H9 (cell line): ENCODE measurements around the gene TTLL4. TPM values are rescaled to one million over a fixed set of nuclear protein-coding genes. Genes with fewer than 3 reads are reported as not detected.

Experiments used
- DNase-seq: peaks from one replicate; pipeline ENCODE4 v3.0.0-alpha.2; 2017
- H2AFZ ChIP-seq: one replicate; pipeline ENCODE4 v1.6.1; 2013; ENCODE audit warnings: mild to moderate bottlenecking, low read length, control low read depth, moderate library complexity
- H2AK5ac ChIP-seq: 2 replicates; pipeline ENCODE4 v1.6.1; 2013; ENCODE audit warnings: low read length, control low read depth, mixed read lengths; ENCODE audit not compliant: insufficient read length
- H2BK120ac ChIP-seq: one replicate; pipeline ENCODE4 v1.6.1; 2013; ENCODE audit warnings: low read depth, mild to moderate bottlenecking, low read length, control low read depth, inconsistent platforms; ENCODE audit not compliant: poor library complexity, severe bottlenecking
- H2BK12ac ChIP-seq: 2 replicates; pipeline ENCODE4 v1.6.1; 2013; ENCODE audit warnings: low read length, control low read depth, mixed read lengths, low read depth; ENCODE audit not compliant: insufficient read length
- H2BK15ac ChIP-seq: 2 replicates; pipeline ENCODE4 v1.6.1; 2013; ENCODE audit warnings: low read depth, low read length, control low read depth
- H2BK20ac ChIP-seq: one replicate; pipeline ENCODE4 v1.6.1; 2013; ENCODE audit warnings: low read depth, mild to moderate bottlenecking, low read length, control low read depth, inconsistent platforms; ENCODE audit not compliant: poor library complexity, severe bottlenecking
- H2BK5ac ChIP-seq: 2 replicates; pipeline ENCODE4 v1.6.1; 2013; ENCODE audit warnings: low read length, control low read depth, mixed read lengths; ENCODE audit not compliant: insufficient read length
- H3K14ac ChIP-seq: 2 replicates; pipeline ENCODE4 v1.6.1; 2013; ENCODE audit warnings: low read length, control low read depth; ENCODE audit not compliant: insufficient read depth
- H3K18ac ChIP-seq: 2 replicates; pipeline ENCODE4 v1.6.1; 2013; ENCODE audit warnings: low read depth, mild to moderate bottlenecking, mixed read lengths, low read length, control low read depth; ENCODE audit not compliant: insufficient read length
- H3K23ac ChIP-seq: 2 replicates; pipeline ENCODE4 v1.6.1; 2013; ENCODE audit warnings: low read length, control low read depth, mixed read lengths, low read depth; ENCODE audit not compliant: insufficient read length
- H3K23me2 ChIP-seq: 2 replicates; pipeline ENCODE4 v1.6.1; 2013; ENCODE audit warnings: low read depth, mild to moderate bottlenecking, mixed read lengths, low read length, control low read depth; ENCODE audit not compliant: insufficient read length, poor library complexity, severe bottlenecking
- H3K27ac ChIP-seq: 2 replicates; pipeline ENCODE4 v1.5.1; 2013; ENCODE audit warnings: low read length, control low read depth, mixed read lengths, low read depth; ENCODE audit not compliant: insufficient read length
- H3K27me3 ChIP-seq: 2 replicates; pipeline ENCODE4 v1.6.1; 2013; ENCODE audit warnings: low read length, control low read depth, inconsistent platforms; ENCODE audit not compliant: insufficient read depth
- H3K4ac ChIP-seq: 2 replicates; pipeline ENCODE4 v1.6.1; 2013; ENCODE audit warnings: low read depth, mild to moderate bottlenecking, control low read depth, inconsistent platforms, low read length, moderate library complexity
- H3K4me1 ChIP-seq: 2 replicates; pipeline ENCODE4 v1.6.1; 2013; ENCODE audit warnings: low read length, control low read depth, inconsistent platforms; ENCODE audit not compliant: insufficient read depth
- H3K4me2 ChIP-seq: 2 replicates; pipeline ENCODE4 v1.6.1; 2013; ENCODE audit warnings: low read length, control low read depth, mixed read lengths; ENCODE audit not compliant: insufficient read length, insufficient read depth
- H3K56ac ChIP-seq: 2 replicates; pipeline ENCODE4 v1.6.1; 2013; ENCODE audit warnings: low read depth, mild to moderate bottlenecking, mixed read lengths, low read length, control low read depth; ENCODE audit not compliant: insufficient read length
- H3K79me1 ChIP-seq: 2 replicates; pipeline ENCODE4 v1.6.1; 2013; ENCODE audit warnings: low read depth, mild to moderate bottlenecking, moderate library complexity, low read length, control low read depth, inconsistent platforms; ENCODE audit not compliant: insufficient read depth, poor library complexity, severe bottlenecking
- H3K79me2 ChIP-seq: 2 replicates; pipeline ENCODE4 v1.6.1; 2013; ENCODE audit warnings: low read length, control low read depth, inconsistent platforms; ENCODE audit not compliant: insufficient read depth
- H3K9ac ChIP-seq: 2 replicates; pipeline ENCODE4 v1.6.1; 2013; ENCODE audit warnings: low read length, control low read depth, mixed read lengths; ENCODE audit not compliant: insufficient read length; ENCODE audit errors: extremely low read depth
- H3K9me3 ChIP-seq: one replicate; pipeline ENCODE4 v1.6.1; 2013; ENCODE audit warnings: low read depth, low read length, inconsistent platforms; ENCODE audit not compliant: control insufficient read depth
- H3T11ph ChIP-seq: one replicate; pipeline ENCODE4 v1.6.1; 2013; ENCODE audit warnings: mild to moderate bottlenecking, low read length, control low read depth, inconsistent platforms
- H4K20me1 ChIP-seq: one replicate; pipeline ENCODE4 v1.6.1; 2013; ENCODE audit not compliant: control insufficient read depth, insufficient read length, insufficient read depth
- H4K5ac ChIP-seq: 2 replicates; pipeline ENCODE4 v1.6.1; 2013; ENCODE audit warnings: low read depth, mild to moderate bottlenecking, mixed read lengths, low read length, control low read depth; ENCODE audit not compliant: insufficient read length
- H4K8ac ChIP-seq: replicated peaks from 2 replicates; pipeline ENCODE4 v1.6.1; 2013; ENCODE audit warnings: low read length, control low read depth, mixed read lengths, low read depth; ENCODE audit not compliant: insufficient read length
- H4K91ac ChIP-seq: 2 replicates; pipeline ENCODE4 v1.6.1; 2013; ENCODE audit warnings: low read depth, mild to moderate bottlenecking, moderate library complexity, mixed read lengths, low read length, control low read depth; ENCODE audit not compliant: insufficient read length
- H3K27ac Mint-ChIP-seq, 3 experiments: 2 replicates in 2 of 3; 3 replicates in 1 of 3; pipeline ENCODE4 v1.8.0; 2020 to 2021; ENCODE audit warnings: mixed read lengths in 3 of 3, mild to moderate bottlenecking in 1 of 3, moderate library complexity in 1 of 3
- H3K27me3 Mint-ChIP-seq: 2 replicates; pipeline ENCODE4 v1.8.0; 2021; ENCODE audit warnings: low read depth, mild to moderate bottlenecking, moderate library complexity, mixed read lengths
- H3K36me3 Mint-ChIP-seq, 3 experiments: 2 replicates in 2 of 3; 3 replicates in 1 of 3; pipeline ENCODE4 v1.8.0; 2020 to 2021; ENCODE audit warnings: low read depth in 3 of 3, mixed read lengths in 3 of 3; ENCODE audit not compliant: insufficient read depth in 1 of 3
- H3K4me1 Mint-ChIP-seq, 2 experiments: 2 replicates each; pipeline ENCODE4 v1.8.0; 2020; ENCODE audit warnings: mixed read lengths in 2 of 2
- H3K4me3 Mint-ChIP-seq, 2 experiments: 2 replicates in 1 of 2; 3 replicates in 1 of 2; pipeline ENCODE4 v1.8.0; 2020 to 2021; ENCODE audit warnings: mild to moderate bottlenecking in 2 of 2, mixed read lengths in 2 of 2, moderate library complexity in 1 of 2
- H3K9me3 Mint-ChIP-seq, 2 experiments: 2 replicates in 1 of 2; 3 replicates in 1 of 2; pipeline ENCODE4 v1.8.0; 2020; ENCODE audit warnings: mild to moderate bottlenecking in 2 of 2, mixed read lengths in 2 of 2, moderate library complexity in 1 of 2
- CTCF ChIP-seq: fragments of 200-600 bp; sonication (generic); conservative IDR thresholded peaks from 3 replicates; pipeline ENCODE4 v1.8.0; 2021; ENCODE audit warnings: antibody characterized with exemption, mild to moderate bottlenecking
- WGBS: extraction: QIAGEN DNeasy Blood & Tissue Kit; methylation state at CpG from one replicate; pipeline ENCODE4 v1.1.7; 2013; ENCODE audit warnings: missing lambda C conversion rate, low lambda C conversion rate, mixed read lengths; ENCODE audit not compliant: insufficient read length; ENCODE audit errors: extremely low coverage; 5-methylcytosine and 5-hydroxymethylcytosine counted together
- total RNA-seq: library from RNA; stranded (reverse); gene quantifications from 2 replicates; pipeline ENCODE4 v1.2.1, GENCODE V29; 2021

Gene TTLL4
- total RNA-seq, 1 experiment from 2014 or later, result 96.4 TPM

DNA sequence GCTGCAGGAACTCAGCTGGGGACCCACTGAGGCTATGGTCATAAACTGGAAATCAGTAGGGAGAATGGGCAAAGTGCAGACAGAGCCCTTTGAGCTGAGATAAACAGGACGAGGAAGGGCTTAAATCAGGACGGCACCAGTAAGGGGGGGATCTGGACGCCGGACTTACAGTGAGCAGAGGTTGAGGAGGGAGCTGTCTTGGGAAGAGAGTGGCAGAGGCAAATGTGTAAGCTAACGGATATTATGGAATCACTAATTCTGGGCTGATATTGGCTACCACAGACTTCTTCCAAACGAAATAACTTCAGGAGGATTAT lies 71.9 kb downstream of the TTLL4 start:
- H3K4me1 ChIP-seq, result no peaks in the 10 kb centered on the region
- H4K20me1 ChIP-seq, result no peaks in the 10 kb centered on the region
- Mint-ChIP-seq H3K4me3 (peak overlapping the region; percentile 66 to 86), H3K27me3 (peaks cover 52% of the 10 kb centered on the region), H3K4me1 (peaks cover 11 to 20% of the 10 kb centered on the region in 2 experiments), H3K27ac (no peak overlapping the region), H3K36me3 (peaks cover 0 to 5% (median 1%) of the 10 kb centered on the region in 3 experiments; a peak in 2 of 7 replicates), H3K9me3 (0 out of 5 replicates have a peak, but pooled peaks cover 0 to under 1% of the 10 kb centered on the region in 2 experiments)
- no peak overlapping the region for H3K4ac ChIP-seq
- peaks cover 14% of the 10 kb centered on the region for H3K23me2 ChIP-seq
- no peak overlapping the region for H2AK5ac ChIP-seq
- H3K56ac ChIP-seq, result no peak overlapping the region
- no peak overlapping the region; the same call in 1 of the 2 replicates for H3K14ac ChIP-seq
- H2BK15ac ChIP-seq, result no peak overlapping the region
- DNase-seq, result no peak
- H3K27me3 ChIP-seq, result peaks cover 4% of the 10 kb centered on the region; the same call in 1 of the 2 replicates
- H2BK20ac ChIP-seq, result no peak overlapping the region
- H3K27ac ChIP-seq, result no peak overlapping the region
- no peak overlapping the region for H3K18ac ChIP-seq
- H3K79me1 ChIP-seq, result no peaks in the 10 kb centered on the region
- no peaks in the 10 kb centered on the region for H3K9me3 ChIP-seq
- no peak overlapping the region for H4K5ac ChIP-seq
- H3K9ac ChIP-seq, result peak overlapping the region; percentile 40
- H2BK120ac ChIP-seq, result no peak overlapping the region
- H3T11ph ChIP-seq, result no peak overlapping the region
- no peak for TF ChIP-seq CTCF
- H4K91ac ChIP-seq, result no peak overlapping the region
- no peak overlapping the region for H4K8ac ChIP-seq
- no peaks in the 10 kb centered on the region for H3K79me2 ChIP-seq
- H3K4me2 ChIP-seq, result peak overlapping the region; percentile 82
- no peak overlapping the region for H2BK5ac ChIP-seq
- H2AFZ ChIP-seq, result no peak overlapping the region
- H2BK12ac ChIP-seq, result no peak overlapping the region
- H3K23ac ChIP-seq, result no peak overlapping the region
- WGBS, result no CpG with 5 or more reads among the region's 6 CpGs
